ENCODE results near the gene TCF25.

- TF ChIP-seq, protein P1, sequence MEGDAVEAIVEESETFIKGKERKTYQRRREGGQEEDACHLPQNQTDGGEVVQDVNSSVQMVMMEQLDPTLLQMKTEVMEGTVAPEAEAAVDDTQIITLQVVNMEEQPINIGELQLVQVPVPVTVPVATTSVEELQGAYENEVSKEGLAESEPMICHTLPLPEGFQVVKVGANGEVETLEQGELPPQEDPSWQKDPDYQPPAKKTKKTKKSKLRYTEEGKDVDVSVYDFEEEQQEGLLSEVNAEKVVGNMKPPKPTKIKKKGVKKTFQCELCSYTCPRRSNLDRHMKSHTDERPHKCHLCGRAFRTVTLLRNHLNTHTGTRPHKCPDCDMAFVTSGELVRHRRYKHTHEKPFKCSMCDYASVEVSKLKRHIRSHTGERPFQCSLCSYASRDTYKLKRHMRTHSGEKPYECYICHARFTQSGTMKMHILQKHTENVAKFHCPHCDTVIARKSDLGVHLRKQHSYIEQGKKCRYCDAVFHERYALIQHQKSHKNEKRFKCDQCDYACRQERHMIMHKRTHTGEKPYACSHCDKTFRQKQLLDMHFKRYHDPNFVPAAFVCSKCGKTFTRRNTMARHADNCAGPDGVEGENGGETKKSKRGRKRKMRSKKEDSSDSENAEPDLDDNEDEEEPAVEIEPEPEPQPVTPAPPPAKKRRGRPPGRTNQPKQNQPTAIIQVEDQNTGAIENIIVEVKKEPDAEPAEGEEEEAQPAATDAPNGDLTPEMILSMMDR (IDR thresholded peaks at IDR 0.05), result no peak
- TF ChIP-seq POLR2A (IDR thresholded peaks at IDR 0.05), result no peak
These were observed 23.8 kb downstream of the TCF25 start for GRCh38 chr16:89897204-89897603.

All from testis (tissue), 2 donors.